Mesenteric fat pad (tissue), 1 donor: Measurements from ENCODE around the gene HLCS. TPM values are rescaled to one million over a fixed set of nuclear protein-coding genes. Genes with fewer than 3 reads are reported as not detected.

Experiments
- DNase-seq: peaks from one replicate; pipeline ENCODE4 v3.0.0-alpha.2; 2020; ENCODE audit warnings: low spot score
- total RNA-seq: library from RNA; stranded (reverse); fragmentation: NEBNext Ultra II Directional; extraction: Animal tissue kit (Norgen Biotek cat#: 25700); gene quantifications from one replicate; pipeline ENCODE4 v1.2.1, GENCODE V29; 2021
- donor health status: DM: yes; HTN: yes; CAD: no.

HLCS gene
- total RNA-seq, 1 donor from 2014 or later: 18.8 TPM

DNA sequence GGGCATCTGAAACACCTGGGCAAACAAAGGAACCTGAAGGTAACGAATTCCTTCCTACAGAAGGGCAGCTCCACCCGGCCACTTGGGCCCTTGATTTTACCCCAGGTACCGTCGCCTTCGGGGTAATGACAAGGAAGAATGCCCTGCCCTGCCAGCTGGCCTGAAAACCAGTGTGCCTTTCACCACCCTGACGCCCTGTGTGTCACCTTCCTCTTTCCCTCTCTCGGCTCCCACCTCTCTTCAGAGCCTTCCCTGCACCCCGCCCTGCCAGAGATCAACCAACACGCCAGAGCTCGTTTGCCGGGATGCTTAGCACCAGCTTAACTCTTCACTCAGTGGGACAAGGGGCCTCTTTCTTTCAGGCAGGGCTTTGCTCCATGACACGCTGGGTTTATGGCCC is 181.5 kb downstream of the HLCS start:
- DNase-seq: no peak

DNA sequence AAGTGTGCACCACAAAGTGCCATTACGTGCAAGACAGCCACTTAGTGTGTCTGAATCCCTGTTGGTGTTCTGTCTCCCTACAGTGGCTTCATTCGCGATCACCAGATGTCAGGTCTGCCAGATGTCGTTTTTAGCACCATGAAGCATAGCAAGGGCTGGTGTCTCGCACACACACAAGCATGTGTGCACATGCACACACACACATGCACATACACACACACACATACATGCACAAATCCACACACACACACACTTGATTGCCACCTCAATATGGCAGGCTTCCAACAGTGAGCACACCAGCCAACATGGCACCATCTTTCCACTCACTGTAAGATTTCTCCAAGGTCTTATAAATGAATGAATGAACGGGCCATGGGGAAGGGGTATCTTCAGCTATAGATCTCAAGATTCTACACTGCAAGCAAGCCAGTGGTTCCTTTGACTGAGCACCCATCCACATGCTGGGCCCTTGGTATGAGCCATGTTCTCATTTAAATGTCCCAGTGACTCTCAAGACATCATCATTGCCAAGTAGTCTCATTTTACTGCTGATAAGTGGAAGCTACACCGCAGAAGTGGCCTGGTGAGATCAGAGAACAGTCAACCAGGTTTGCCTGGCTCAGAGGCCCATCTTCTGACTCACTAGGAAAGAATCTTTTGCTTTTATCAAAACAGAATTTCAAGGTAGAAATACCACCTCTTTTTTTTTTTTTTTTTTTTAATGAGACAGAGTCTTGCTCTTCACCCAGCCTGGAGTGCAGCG is 182.7 kb downstream of the HLCS start:
- DNase-seq: no peak

DNA sequence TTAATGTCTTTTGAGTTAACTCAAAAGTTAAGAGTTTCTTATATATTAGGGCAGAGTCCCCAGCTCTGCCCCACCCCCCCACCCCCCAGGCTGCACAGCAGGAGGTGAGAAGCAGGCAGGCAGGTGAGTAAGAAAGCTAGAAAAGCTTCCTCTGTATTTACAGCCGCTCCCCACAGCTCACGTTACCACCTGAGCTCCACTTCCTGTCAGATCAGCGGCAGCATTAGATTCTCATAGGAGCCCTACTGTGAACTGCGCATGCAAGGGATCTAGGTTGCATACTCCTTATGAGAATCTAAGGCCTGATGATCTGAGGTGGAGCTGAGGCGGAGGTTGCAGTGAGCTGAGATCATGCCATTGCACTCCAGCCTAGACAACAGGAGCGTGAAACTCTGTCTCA is 185.6 kb downstream of the HLCS start:
- DNase-seq: no peak

DNA sequence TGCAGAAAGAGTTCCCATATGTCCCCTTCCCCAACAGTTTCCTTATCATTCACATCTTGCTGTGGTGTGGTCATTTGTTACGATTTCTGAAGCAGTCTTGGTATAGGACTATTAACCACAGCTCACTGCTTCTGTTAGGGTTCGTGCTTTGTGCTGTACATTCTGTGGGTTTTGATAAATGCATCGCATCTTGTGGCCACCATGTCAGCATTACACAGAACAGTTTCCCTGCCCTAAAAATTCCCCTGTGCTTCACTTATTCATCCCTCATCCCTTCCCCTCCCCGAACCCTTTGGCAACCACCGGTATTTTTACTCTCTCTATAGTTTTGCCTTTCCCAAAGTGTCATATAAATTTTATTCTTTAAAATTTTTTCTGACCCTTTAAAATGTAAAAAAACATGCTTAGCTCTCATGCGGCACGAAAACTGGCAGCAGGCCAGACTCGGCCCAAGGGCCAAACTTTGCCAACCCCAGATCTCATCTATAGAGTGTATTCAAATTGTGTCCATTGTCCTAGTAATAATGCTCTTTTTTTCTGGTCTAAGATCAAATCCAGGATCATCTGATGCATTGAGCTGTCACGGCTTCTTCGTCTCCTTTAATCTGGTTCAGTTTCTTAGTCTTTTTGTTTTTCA is 189.4 kb downstream of the HLCS start:
- no peak for DNase-seq

DNA sequence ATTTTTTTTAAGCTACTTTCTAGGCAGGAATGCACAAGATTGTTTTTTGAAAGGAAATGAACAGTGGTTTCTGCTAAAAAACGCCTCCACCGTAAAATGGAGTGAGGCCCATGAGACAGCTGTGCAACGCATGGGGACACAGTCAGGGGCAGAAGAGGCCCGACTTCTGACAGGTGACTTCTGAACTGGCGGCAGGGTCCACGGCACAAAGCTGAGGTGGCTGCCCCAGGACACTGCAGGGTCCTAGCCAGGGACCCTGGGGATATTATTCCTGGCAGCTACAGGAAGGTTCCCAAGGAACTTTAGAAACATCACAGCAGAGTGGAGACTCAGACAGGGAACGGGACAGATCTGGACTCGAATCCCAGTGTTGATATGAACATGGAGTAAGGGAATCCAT is 192.5 kb downstream of the HLCS start:
- DNase-seq: no peak

DNA sequence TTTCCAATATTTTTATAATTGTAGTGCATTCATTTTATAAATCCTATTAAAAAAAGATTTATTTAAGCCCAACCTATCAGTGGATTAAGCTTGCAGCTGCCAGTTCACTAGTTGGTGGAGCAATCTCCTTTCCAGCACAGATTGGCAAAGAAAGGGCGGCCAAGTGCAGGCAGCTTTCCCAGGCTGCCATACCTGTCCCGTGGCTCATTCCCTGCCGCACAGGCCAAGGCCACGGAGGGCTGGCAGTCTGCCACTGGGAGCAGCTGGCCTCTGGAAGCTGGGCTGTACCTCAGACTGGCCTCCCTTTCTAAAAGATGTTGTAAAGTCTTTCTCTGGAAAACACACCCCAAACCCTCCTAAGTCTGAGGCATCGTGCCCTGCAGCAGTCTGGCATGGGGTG is 193.4 kb downstream of the HLCS start:
- DNase-seq: no peak

DNA sequence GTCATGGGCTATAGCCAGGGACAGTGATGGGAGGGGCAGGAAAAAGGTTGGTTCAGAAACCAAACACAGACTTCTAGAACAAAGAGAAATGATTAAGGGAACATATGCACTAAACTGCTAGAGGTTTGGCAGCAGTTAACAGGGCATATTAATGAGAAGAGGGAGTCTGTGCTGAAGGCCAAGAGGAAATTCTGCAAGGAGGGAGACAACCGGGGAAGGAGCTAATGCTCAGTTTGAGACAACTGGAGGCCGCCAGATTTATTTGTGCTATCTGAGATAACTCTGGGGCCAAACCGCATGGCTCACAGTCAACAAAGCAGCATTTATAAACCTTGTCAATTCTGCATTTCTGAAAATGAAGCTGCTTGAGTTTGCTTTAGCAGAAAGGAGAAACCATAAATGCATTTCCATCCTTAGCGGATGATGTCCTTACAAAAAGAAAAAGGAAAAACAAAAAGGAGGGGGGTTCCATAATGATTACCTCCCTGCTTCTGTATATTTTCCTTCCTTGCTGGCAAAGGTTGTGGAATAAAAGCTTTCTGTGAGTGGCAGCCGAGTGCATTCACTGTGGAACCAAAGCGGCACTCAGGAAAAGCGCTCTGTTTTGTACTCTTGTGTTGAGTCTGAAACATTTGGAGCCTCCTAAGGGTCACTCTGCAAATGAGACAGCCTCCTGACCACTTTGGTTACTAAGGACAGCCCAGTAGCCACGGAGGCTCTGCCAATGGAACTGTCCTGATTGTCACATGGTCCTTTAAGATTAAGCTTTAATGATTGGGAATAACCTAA is 197.2 kb downstream of the HLCS start:
- no peak for DNase-seq

DNA sequence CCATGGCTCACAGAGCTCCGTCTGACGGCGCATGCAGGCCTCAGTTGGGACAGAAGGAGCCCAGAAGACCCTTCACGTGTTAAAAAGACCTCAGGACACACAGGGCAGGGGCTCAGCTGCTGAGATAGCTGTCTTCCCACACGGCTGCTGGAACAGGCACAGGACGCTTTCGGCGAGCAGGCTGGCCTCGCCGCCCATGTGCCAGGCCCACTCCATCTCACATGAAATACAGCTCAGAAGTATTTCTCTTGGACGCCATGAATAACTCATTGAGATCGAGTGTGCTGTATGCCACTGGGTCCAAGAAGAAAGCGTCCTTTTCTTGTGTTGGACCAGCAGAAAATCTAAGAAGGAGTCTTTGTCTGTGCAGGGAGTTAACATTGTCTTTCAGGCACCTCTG is 198.0 kb downstream of the HLCS start:
- no peak for DNase-seq

DNA sequence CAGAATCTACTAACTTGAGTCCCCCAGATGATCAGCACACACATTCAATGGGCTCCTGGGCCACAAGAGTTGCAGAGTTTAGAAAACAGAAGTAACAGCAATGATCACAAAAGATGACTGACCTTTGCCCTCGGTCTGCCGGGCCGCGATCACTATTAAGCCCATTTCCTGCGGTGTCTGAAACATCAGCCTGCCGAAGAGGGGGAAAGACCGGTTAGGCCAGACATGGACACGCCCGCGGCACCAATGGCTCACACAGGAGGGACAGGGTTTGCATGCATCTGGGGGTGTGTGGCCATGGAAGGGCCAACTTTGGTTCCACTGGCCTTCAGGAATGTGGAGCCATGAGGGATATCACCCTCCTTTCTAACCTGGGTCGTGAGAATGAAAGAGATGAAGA is 199.4 kb downstream of the HLCS start:
- DNase-seq: no peak

DNA sequence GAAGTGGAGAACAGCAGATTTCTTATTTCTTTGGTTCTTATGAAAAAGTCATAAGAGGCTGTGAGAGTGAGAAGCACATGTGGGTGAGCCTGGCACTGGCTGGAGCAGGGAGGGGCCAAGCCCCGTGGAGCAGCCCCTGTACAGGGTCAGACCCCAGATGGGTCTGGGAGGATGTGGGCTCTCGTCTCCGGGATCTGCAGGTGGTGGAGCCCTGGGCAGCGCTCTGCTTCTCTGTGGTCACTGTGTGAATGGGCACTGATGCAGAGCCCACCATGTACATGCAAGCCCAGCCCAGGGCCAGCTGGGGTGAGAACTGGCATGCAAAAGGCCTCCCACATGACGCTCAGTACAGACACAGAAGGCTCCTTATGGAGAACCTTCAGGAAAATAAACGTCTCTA is 200.0 kb downstream of the HLCS start:
- DNase-seq: no peak

DNA sequence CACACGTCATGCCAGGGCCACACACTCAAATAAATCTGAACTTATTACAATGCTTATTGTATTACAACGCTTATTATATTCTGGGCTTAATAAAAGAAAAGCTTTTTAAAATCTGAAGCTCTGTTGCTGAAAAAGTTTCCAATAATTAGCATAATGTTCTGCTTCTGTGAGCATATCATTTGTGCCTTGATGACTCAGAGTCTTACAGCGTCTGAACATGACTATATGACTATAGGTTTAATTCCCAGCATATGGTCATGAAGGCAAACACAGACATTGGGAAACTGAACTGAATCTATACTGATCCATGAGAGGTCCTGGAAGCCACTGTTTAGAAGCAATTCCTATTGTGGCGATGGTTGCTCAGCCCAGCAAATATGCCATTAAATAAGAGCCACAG is 201.2 kb downstream of the HLCS start:
- DNase-seq: no peak

DNA sequence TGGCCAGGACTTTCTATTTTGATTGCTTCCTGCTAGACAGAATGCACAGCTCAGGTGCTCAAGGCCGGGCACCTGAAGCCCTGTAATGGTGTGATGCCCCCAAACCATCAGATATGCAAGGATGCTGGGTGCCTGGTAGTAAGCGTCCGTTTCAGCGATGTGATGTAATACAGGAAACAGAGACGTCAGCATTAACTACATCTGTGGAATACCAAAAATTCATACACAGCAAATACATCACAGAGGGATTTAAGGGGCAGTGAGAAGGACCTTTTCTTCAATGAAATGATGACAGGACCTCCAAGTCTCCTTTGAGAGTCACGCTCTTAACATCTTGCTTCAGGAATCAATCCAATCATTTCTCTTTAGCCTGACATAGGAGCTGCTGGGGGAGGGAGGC is 203.2 kb downstream of the HLCS start:
- no peak for DNase-seq

DNA sequence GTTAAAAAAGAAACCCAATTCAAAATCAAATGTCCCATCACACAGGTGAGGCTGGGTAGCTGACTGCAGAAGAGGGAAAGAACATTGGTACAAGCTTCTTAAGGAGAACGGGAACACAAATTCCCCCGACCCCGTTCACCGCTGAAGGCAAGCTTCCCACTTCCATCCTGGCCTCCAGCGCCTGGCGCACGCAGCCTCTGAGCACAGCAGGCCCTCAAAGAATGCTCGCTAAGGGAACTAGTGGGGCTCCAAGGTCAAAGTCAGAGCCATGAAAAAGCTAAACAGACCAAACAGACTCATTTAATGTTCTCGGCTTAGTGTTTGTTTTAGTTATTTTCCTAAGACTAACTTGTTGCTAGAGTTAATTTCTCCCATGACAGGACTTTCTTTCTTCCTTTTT is 203.8 kb downstream of the HLCS start:
- DNase-seq: no peak

DNA sequence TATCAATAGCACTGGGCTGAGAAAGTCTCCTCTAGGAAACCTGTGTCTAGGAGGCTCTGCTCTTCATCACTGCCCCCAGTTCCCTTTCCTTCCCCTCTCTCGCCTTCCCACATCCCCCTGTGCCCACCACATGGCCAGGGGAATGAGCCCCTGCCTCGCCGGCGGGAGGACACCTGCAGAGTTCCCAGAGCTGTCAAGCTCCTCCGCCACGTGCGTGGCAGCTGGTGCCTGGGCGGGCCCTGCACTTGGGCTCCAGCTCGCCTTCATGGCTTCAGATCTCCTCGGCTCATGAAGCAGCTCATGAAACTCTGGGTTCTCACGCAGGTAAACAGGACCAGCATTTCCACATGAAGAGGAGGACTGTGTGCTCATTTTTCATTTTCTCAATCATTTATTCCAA is 204.8 kb downstream of the HLCS start:
- no peak for DNase-seq

DNA sequence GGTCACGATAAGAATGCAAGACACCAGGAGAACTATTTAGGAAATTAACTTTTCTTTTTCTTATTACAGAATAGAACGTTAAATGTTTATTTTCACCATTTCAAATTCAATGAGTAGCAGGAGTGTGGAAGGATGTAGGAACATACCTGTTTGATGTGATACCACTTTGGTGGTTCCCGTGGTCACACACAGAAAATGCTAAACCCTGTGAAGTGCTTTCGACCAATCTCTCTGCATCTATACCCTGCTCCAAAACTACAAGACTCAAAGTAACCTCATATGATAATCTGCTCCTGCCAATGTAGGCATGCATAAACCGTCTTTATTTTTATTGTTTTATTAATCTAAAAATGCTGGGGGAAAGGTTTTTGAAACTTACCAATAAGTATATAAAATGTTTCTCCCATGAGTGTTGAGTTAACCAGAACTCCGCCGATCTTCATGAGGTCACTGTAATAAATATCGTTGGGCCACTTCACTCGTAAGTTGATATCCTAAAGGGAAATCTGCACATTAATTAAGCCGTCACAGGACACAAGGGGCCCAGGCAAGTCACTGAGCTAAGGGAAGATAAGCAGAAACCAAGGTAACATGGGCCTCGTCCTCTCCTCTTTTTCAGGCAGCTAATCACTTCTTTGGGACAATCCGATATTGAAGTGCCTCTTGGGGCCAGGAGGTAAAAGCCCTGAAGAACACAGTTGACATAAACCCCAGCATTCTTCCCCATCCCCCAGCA is 207.0 kb downstream of the HLCS start:
- DNase-seq: no peak

DNA sequence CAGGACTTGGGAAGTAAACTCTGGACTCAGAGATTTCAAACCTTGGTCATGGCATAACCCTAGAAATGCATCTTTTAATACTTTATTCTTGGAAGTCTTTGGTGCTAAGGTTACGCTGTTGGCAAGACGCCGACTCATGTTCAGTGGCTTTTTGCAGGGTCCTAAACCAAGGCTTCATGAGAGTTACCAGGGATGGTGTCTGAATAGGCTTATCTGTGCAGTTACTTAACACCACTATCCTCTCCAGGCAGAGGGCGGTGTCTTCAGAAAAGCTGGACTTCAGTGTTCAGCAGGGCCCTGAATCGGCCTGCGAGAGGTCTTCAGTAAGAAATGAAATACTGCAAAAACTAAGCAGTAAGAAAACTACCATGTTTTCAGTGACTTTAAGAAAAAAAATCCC is 209.3 kb downstream of the HLCS start:
- DNase-seq: no peak

DNA sequence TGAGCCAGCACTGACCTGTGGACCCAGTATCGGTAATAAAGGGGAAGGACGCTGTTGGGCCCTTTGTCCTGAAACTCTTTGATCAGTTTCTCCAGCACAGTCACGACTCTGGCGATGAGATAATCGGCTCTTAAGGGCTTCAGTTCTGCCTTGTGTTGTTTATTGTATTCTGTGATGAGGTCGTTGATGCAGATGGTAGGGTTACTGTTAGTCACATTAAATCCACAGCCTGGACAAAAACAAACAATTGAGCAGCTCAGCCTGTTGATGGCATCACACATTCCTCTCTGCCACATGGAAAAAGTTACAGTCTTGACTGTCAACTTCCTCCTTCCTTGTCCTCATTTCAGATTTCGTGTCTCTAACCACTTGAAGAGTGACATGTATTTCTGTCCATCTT is 209.9 kb downstream of the HLCS start:
- DNase-seq: no peak

DNA sequence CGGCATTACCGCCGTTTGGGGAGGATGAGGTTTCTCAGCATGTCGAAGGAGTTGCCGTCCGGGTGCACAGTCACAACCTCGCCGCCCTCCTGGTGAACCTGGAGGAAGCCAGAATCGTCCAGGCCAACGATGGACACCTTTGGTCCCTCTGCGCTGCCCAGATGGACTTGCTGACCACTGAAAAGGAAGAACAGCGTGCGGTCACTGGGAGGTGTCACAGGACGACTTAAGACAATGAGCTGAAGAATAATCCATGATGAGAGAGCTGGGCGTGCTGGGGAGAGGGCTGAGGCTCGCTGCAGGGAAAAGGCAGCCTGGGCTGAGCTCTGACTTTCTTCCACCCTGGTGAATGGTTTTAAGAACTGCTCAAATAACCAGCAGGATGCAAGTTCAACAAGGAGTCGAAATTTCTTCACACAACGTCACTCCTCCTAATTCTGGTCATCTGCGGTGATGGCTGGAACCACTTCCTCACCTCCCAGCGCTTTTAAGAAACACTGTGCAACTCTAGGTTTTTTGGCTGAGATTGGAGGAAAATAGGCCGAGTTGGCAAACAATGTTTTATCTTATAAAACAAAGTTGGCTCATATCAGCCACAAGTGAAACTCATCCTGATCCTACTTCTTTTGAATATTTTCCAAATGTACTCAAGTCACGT is 212.1 kb downstream of the HLCS start:
- DNase-seq: no peak

DNA sequence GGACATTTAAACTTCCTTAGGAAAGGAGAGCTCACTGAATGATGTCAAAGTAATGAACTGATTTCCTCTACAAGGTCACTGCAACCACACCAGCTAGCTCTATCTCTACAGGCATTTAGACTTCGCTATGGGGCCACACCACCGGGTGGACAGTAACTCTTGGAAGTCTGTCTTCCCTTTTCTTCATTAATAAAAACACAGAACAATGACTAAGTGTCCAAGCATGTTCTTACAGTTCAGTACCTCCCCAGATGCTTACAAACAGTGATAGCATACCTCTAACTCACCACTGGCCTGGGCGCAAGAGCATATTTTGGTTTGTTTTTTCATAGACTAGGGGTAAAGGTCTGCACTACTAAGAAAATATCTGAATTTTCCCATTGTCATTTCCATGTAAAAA is 212.9 kb downstream of the HLCS start:
- DNase-seq: no peak

DNA sequence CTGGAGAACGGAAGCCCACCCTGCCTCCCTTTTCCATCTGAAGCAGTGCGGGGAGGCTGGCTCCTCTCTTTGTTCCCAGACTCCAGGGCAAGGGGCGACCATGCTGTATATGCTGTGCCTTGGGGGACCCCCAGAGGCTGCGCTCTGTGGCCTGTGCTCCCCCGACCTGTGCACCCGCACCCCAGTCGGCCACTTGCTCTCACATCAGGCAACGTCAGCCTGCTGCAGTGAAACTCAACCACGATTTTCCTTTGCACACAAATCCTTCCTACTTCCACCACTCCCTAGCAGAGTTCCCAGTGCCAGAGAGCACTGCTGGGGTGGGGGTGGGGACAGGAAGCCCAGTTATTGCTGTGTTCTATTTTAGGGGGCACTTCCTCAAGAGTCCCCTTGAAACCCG is 215.1 kb downstream of the HLCS start:
- no peak for DNase-seq

DNA sequence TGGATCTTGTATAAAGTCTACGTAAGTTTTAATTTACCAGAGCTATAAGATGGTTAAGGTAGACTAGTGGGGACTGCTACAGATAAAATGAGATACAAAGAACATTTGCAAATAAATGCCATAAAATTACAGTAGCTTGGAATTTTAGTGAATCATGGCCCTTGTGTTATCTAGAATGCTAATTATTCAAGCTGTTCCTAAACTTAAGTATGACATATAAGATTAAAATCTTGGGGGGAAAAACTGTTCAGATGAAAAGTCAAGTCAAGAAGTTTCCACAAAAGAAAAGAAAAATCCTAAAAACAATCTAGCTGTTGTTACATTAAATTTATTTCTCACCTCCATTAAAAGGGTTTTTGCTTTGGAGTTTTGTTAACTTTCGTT is 215.9 kb downstream of the HLCS start:
- DNase-seq: no peak
